22Rv1 (cell line): ENCODE results near the gene HDHD2.

ENCODE experiments used
- ZFX ChIP-seq: fragments of 450-650 bp; IDR thresholded peaks from 2 replicates; pipeline ENCODE4 v1.6.1; 2017; ENCODE audit warnings: antibody characterized with exemption, borderline replicate concordance
- TF ChIP-seq, protein P1 (sequence below): fragments of 450-650 bp; IDR thresholded peaks from 2 replicates; pipeline ENCODE4 v1.5.1; 2017; ENCODE audit warnings: mild to moderate bottlenecking

DNA sequence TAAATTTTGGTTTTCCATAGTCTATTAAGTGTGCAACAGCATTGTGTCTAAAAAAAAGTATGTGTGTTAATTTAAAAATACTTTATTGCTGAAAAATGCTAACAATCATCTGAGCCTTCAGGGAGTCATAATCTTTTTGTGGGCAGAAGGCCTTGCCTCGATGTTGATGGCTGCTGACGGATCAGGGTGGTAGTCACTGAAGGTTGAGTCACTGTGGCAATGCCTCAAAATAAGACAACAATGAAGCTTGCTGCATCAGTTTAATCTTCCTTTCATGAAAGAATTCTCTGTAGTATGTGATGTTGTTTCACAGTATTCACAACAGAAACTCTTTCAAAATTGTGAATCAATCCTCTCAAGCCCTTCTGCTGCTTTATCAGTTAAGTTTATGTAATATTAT is 31.3 kb downstream of the HDHD2 start:
- TF ChIP-seq, protein P1, sequence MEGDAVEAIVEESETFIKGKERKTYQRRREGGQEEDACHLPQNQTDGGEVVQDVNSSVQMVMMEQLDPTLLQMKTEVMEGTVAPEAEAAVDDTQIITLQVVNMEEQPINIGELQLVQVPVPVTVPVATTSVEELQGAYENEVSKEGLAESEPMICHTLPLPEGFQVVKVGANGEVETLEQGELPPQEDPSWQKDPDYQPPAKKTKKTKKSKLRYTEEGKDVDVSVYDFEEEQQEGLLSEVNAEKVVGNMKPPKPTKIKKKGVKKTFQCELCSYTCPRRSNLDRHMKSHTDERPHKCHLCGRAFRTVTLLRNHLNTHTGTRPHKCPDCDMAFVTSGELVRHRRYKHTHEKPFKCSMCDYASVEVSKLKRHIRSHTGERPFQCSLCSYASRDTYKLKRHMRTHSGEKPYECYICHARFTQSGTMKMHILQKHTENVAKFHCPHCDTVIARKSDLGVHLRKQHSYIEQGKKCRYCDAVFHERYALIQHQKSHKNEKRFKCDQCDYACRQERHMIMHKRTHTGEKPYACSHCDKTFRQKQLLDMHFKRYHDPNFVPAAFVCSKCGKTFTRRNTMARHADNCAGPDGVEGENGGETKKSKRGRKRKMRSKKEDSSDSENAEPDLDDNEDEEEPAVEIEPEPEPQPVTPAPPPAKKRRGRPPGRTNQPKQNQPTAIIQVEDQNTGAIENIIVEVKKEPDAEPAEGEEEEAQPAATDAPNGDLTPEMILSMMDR, result no peak
- TF ChIP-seq ZFX, result no peak
